Pulmonary artery endothelial cell (primary cell): ENCODE measurements around the gene HPN. TPM values are rescaled to one million over a fixed set of nuclear protein-coding genes. Genes with fewer than 3 reads are reported as not detected.
A peak's percentile ranks its signal among the peaks of the same experiment; 100 is the strongest.
"Not testable (repeated sequence)": the region's sequence is repeated elsewhere in the genome, so short reads cannot be mapped to it uniquely, and the experiment has no call there.

Experiments used
- DNase-seq: peaks from one replicate; pipeline ENCODE4 v3.0.0-alpha.2; 2011; ENCODE audit warnings: low read depth, low spot score
- total RNA-seq: library from RNA; depleted of rRNA; stranded (reverse); fragments of >200 nt; gene quantifications from 2 replicates; pipeline ENCODE4 v1.2.3, GENCODE V29; 2014

The HPN gene
- total RNA-seq, 1 donor from 2014 or later: not detected

DNA sequence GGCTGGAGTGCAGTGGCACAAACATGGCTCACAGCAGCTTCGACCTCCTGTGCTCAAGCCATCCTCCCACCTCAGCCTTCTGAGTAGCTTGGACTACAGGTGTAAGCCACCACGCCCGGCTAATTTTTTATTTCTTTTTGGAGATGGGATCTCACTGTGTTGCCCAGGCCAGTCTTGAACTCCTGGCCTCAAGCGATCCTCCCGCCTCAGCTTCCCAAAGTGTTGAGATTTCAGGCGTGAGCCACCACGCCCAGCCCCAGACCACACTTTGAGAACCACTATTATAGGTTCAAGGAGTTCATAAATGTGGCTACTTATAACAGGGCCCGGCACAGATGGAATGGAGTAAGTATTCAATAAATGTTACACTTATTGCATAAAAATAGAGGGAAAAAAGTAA, 14.5 kb upstream of the HPN start:
- no peak for DNase-seq

DNA sequence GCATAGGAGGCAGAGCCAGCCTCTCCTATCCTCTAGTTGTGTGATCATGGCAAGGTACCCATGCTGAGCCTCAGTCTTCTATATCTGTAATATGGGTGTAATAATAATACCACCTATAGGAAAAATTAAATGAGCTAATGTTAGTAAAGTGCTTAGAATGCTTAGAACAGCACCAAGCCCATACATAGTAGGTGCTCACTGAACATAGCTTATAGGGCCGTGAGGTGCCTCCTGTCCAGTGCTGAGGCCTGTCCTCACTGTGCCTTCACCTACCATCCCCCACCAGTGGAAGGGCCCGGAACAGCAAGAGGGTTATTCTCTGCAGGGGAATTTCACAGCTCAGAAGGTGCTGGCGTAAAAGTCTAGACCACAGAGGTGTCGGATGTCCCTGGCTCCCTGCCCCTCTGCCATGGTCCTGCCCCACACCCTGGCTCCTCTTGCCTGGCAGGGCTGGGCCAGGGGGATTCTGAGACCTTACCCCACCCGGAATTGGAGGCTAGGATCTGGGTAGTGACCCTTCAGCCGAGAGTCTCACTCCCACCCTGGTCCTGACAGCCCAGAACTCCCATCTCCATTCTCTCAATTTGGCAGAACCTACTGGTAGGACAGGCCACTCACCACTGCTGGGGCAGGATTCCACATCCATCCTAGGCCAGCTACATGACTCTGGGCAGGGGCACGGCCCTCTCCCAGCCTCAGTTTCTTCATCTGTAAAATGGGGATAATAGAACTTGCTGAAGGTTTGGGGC, 13.5 kb upstream of the HPN start:
- no peak for DNase-seq

DNA sequence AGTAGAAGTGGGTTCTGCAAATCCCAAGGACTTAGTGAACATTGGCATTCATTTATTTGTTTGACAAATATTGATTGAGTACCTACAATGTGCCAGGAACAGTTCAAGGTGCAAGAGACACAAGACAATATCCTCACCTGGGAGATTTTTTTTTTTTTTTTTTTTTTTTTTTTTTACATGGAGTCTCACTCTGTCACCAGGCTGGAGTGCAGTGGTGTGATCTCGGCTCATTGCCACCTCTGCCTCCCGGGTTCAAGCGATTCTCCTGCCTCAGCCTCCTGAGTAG, 13.0 kb upstream of the HPN start:
- not testable (repeated sequence) for DNase-seq

DNA sequence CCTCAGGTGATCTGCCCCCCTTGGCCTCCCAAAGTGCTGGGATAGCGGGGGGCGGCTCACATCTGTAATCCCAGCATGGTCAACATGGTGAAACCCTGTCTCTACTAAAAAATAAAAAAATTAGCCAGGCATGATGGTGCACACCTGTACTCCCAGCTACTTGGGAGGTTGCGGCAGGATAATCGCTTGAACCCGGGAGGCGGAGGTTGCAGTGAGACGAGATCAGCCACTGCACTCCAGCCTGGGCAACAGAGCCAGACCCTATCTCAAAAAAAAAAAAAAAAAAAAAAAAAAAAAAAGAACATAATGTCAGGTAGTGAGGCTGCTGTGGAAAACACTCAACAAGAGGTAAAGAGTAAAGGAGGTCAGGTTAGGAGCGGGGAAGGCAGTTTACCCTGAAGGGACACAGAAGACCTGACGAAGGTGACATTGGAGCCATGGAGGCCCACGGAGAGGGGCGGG, 12.2 kb upstream of the HPN start:
- DNase-seq: not testable (repeated sequence)

DNA sequence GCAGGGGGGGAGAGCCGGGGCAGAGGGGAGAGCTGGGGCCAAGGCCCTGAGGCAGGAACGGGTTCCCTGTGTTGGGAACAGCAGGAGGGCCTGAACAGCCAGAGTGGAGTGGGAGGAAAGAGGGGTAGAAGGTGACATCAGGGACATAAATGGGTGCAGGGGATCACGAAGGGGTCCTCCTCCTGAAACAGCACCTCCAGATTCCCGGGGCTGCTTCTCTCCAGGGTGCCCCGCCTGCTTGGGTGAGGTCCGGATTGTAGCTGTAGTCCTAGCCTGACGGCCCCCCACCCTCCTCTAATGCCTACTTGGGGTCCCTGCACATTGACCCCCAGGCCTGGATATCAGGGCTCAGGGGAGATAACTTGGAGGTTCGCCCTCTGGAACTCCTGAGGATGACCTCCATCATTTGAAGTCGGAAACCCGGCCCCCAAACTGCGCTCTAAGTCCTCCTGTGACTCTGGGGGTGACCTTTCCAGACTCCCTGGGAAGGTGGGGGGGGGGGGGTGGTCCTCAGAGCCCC, 11.7 kb upstream of the HPN start:
- DNase-seq: no peak

DNA sequence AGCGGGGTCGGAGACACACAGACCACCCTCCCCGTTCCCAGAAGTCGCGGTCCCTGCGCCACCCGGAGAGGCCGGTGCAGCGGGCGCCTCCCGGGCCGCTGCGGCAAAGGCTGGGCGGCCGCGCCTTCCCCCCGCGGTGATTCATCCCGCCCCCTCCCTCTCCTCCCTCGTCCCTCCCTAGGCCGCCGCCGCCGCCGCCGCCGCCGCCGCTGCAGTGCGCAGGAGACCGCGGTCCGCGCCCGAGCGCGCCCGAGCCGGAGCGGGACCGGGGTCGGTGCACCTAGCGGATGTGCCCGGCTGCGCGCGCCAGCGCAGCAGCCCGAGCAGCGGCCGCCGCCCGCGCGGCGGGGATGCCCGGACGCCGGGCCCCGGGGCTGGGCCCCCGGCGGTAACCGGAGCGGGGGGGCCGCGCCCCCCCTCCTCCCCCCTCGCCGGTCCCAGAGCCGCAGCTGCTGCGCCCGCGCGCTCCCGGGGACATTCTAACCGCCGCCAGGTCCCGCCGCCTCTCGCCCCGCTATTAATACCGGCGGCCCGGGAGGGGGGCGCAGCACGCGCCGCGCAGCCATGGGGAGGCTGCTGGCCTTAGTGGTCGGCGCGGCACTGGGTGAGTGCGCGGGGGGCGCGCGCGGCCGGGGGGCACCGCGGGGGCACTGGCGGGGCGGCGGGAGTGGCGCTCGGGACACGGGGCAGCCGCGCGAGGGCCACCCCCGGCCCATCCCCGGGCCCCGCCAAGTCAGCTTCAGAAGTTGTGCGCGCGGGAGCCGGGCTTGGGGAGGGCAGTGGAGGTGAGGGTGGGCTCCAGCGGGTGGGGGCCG, 11.1 kb upstream of the HPN start, which contains the start of gene SCN1B:
TSS of gene SCN1B (plus strand) at position 214 of the 815 bp plus-strand sequence. CDS start at position 565, 351 bp downstream.
- no peak for DNase-seq

DNA sequence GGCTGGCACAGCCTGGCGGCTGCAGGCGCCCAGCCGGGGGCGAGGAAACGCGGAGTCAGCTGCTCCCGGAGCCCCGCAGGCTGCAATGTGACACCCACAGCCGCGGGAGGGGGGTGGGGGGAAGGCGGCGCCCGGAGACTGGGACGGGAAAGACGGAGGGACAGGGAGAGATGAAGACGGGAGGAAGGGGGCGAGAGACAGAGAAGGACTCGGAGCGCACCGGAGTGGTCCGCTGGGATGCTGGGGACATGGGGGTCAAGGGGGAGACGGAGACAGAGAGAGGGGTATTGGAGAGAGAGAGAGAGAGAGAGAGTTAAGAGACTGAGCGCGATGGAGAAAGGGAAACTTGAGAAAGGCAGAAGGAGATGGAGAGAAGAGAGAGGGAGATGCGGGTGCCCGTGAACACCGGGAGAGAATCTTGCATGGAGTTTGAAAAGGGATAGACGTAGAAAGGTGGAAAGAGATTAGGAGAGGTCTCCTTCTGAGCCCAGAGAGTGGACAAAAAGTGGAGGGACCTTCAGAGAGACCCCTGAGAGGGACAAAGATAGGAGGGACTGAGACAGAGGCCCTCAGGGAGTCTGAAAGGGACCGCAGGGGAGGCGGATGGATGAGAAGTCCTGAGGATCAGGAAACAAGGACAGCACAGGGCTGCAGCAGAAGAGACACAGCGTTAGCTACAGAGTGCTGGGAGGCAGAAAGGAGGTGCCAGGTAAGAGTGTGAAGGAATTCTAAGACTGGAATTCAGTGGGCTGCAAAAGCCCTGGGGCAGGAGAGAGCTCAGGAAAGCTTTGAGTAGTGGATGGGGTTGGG, 10.2 kb upstream of the HPN start:
- no peak for DNase-seq

DNA sequence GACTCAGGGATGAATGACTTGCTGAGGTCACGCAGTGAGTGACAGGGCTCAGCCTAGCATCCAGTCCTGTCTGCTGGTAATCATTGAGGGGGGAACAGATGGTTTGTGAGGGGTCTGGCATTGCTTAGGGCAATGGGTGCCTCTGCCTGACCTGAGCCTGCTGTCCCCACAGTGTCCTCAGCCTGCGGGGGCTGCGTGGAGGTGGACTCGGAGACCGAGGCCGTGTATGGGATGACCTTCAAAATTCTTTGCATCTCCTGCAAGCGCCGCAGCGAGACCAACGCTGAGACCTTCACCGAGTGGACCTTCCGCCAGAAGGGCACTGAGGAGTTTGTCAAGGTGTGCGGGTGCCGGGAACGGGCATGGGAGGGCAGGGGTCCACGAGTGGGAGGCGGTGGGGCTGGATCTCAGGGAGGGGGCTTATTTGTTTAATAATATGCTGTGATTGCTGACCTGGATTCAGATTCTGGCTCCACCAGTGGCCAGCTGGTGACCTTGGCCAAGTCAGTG, 9.1 kb upstream of the HPN start:
- DNase-seq: no peak

DNA sequence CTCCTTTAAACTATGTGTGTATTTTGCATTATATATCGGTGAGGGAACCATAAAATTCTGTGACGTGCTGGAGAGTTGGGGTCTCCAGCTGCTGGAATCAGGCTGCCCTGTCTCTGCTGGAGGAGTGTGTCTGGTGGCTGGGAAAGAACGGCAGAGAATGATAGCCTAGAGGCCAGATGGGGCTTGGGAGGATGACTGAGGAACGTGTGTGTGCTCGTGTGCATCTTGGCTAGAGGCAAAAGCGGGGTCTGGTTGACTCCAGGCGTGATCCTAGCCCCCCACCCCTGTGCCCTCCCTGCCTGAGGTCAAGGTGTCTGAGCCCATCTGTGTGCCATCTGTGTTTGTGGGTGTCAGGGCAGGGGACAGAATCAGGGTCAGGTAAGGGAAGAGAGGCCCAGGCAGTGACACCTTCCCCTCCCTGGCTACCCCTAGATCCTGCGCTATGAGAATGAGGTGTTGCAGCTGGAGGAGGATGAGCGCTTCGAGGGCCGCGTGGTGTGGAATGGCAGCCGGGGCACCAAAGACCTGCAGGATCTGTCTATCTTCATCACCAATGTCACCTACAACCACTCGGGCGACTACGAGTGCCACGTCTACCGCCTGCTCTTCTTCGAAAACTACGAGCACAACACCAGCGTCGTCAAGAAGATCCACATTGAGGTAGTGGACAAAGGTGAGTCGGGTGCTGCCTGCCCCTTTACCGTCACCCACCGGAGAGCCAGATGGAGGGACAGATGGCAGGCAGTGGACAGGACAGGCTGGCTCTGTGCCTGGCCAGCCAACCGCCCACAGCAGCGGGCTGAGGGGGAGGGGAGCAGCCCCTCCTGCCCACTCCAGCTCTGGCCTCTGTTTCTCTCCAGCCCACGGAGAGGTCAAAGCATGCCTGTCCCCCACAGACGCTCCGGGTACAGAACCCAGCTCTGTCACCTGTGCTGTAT, 8.2 kb upstream of the HPN start:
- no peak for DNase-seq

DNA sequence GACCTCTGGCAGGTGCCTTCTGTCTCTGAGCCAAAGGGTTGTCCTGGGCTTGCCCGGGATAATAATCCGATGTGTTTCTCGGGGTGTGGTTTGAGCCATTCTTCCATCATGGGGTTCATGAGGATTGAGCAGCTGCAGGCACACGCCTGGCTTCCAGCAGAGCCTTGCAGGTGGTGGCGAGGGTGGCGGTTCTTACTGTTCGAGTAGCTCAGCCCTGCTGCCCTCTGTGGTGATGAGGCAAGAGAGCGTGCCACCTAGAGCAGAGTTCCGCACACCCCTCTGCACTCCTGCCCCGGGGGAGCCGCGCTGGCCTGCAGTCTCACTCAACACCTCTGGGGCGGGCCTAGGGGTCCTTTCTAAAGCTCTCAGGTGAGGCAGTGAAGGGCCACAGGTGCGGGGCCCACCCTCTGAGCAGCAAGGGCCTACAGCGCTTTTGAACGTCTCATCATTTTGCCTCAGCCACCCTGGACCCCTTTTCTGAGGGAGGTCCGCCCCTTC, 7.5 kb upstream of the HPN start:
- no peak for DNase-seq

DNA sequence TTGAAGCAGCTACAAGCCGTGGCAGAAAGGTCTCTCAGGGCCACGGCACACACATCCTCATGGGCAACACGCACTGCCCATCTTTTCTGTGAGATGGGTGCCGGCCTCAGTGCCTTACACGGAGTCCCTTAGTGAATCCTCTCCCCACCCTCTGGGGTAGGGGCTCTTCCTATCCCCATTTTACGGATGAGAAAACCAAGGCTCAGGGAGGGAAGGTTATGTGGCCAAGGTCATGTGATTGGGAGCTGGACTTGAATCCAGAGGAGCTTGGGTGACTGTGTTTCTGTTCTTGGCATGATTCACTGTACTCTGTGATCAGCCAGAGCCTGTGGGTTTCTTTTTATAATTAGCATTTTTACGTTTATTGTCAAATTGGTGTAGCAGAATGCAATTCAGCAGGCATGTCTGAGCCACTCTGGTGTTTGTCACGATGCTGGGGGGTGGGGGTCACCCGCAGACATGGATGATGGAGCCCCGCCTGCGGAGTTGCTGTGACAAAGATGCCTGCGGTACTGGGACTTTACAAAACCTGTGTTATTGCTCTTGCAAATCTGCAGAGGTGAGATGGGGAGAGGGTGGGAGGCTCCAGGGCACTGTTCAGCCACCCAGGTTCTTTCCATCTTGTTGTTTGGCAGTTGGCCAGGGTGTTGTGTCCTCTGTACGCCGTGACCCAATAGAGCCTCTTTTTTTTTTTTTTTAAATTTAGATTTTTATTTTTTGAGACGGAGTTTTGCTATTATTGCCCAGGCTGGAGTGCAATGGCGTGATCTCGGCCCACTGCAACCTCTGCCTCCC, 6.7 kb upstream of the HPN start:
- DNase-seq: no peak

DNA sequence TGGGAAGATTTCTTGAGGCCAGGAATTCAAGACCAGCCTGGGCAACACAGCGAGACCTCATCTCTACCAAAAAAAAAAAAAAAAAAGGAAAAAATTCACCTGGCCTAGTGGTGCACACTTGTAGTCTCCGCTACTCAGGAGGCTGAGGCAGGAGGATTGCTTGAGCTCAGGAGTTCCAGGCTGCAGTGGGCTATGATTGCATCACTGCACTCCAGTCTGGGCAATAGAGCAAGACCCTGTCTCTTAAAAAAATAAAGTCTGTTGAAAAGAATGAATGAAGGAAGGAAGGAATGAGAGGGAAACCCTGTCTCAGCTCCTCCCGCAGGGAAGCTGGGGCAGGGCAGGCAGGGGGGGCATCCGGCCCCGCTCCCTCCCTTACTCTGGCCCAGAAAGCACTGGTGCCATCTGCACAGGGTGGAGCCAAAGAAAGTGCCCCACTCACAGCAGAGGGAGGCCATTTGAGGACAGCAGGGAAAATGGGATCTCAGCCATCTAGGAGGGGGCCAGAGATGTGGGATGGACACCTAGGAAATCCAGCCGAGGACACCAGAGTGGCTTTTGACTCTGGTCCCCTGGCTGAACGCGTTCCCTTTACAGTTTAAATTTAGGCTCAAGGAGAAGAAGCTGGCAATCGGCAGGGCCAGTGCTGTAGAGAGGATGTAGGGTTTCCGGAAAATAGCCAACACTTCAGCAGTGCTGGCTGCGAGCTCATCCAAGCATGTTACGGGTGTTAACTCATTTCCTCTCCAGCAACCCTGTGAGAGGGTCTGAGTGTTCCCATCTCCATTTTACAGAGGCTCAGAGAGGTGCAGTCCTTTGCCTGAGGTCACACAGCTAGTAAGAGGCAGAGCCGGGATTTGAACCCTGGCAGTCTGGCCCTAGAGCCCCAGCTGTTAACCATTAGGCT, 3.6 kb upstream of the HPN start:
- peak; percentile 44 for DNase-seq

DNA sequence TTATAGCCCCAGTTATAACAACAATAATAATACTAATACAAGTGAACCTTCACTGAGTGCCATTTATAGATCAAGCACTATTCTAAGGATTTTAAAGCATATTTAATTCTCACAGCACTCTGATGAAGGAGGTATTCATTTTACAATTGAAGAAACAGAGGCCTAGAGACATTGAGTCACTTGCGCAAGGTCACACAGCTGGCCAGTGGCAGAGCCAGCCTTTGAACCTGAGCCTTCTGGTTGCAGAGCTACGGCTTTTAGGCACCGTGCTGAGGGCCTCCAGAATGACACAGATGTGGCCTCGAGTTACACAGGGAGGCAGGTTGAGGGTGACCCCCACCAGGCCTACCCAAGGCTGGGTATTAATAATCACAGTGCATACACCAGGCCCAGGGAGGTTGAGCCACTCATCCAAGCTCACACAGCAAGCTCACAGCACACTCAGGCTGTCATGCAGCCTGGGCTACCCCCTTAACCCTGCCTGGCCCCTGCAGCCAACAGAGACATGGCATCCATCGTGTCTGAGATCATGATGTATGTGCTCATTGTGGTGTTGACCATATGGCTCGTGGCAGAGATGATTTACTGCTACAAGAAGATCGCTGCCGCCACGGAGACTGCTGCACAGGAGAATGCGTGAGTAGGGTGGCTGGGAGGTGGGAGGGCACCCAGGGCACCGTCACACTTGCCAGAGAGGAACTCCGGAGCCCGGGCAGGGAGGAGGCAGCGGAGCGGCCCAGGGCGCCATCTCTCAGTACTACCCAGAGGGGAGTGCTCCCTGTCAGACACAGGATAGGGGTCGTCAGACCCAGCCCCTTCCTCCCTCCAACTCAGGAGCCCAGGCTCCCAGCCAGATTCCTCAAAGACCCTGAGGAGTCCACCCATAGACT, 2.7 kb upstream of the HPN start:
- DNase-seq: no peak

DNA sequence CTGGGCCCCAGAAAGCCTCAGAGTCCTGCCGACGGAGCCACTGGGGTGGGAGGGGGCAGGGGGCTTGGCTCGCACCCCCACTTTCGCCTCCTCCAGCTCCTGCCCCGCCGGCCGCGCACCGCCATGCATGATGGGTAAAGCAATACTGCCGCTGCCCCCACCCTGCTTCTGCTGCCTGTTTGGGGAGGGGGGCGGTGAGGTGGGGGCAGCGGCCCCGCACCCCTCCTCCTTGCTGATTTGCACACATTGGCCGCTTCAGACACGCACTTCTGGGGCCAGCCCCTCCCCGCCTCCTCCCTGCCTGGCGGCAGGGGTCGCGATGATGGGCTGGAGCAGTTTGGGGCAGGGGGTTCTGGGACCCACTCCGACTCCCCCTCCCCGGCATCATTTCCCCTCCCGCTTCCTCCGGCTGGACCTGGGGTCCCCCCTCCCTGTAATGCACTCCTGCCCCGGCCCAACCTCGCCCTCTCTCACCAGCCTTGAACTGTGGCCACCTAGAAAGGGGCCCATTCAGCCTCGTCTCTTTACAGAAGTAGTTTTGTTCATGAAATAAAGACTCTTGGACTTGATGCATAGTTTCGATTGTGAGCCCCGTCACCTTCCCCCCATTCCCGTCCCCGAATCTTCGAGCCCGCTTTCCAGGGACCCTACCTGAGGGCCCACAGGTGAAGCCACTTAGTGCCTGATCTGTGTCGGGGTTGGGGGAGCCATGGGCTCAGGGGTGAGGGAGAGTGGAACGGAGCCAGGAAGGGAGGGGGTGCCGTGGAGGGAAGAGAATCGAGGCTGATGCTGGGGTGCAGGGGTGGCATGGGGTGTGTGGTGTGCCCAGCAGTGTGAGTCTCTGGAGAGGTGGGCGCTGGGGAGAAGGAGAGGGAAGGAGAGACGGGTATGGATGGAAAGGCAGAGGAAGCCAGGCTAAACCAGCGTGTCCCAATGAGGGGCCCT, 1.4 kb upstream of the HPN start:
- DNase-seq: no peak

DNA sequence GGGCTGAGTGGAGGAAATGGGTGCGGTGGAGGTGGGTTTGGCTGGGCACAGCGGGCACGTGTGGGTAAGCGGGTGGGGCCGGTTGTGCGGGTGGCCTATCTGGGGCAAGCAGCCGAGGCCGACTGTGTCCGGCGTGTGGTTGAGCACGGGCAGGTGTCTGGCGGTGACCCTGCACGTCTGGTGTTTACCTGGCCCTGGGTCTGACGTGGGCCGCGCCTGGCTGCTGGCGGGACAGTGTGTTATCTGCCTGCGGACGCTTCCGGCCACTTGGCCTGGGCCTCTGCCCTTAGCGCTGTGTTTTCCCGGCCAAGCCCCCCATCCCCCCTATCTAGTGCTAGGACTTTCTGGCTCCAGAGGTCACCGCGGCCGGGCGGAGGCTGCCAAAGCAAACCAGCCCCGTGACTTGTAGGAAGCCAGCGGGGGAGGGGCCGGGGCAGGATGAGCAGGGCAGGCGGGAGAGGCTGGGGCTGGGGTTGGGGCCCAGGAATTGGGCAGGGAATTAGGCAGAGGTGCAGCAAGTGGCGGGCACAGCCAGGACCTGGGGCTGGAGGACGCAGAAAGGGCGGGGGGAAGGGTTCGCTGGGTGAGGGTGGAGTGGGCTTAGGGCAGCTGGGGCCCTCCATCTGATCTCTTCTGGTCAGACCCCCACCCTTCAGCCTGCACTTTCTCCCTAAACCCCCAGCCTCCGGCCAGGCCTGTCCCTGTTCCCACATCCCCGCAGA, 534 bp upstream of the HPN start:
- DNase-seq: no peak
